B cell (primary cell): ENCODE data around the gene B4GALT5.

ENCODE experiments used
- CTCF ChIP-seq: fragments of 200-600 bp; IDR thresholded peaks from one replicate; pipeline ENCODE4 v1.8.0; 2022; ENCODE audit warnings: antibody characterized with exemption, mild to moderate bottlenecking
- EZH2 ChIP-seq: IDR thresholded peaks from 2 replicates; pipeline ENCODE4 v1.6.1; 2012; ENCODE audit warnings: borderline replicate concordance, low read depth, mild to moderate bottlenecking, moderate library complexity, low read length; ENCODE audit not compliant: insufficient read depth, poor library complexity, severe bottlenecking

GRCh38 chr20:49602345-49603208, 111.1 kb downstream of the B4GALT5 start:
- no peak for TF ChIP-seq CTCF
- TF ChIP-seq EZH2, result no peak
